ENCODE results near the gene ACTRT2. TPM values are rescaled to one million over a fixed set of nuclear protein-coding genes. Genes with fewer than 3 reads are reported as not detected.

ACTRT2 gene
- total and polyA plus RNA-seq, 2 experiments from 2014 or later: not detected

GRCh38 chr1:3028531-3029282 lies 7.4 kb downstream of the ACTRT2 start:
- Histone ChIP-seq H3K4me1 (ENCODE audit: insufficient read depth) (no peaks in the 10 kb centered on the region), H2AFZ (no peak overlapping the region), H3K9me2 (ENCODE audit: insufficient read depth) (no peaks in the 10 kb centered on the region), H3K36me3 (ENCODE audit: insufficient read depth) (no peaks in the 10 kb centered on the region), H3K4me2 (no peak overlapping the region), H4K20me1 (replicated peaks; ENCODE audit: insufficient read depth) (no peaks in the 10 kb centered on the region), H3F3A (replicated peaks; ENCODE audit: low read depth) (no peaks in the 10 kb centered on the region), H3K79me2 (replicated peaks; ENCODE audit: insufficient read depth) (no peaks in the 10 kb centered on the region), H3K4me3 (no peak overlapping the region), H3K27me3 (ENCODE audit: insufficient read depth) (no peaks in the 10 kb centered on the region), H3K27ac (ENCODE audit: low read depth) (no peak overlapping the region)
- DNase-seq (ENCODE audit: low spot score) (no peak), ATAC-seq (no peak)
- Mint-ChIP-seq H3K27me3 (ENCODE audit: insufficient read depth, low read depth, poor library complexity) (peaks cover 12% of the 10 kb centered on the region), H3K36me3 (ENCODE audit: low read depth) (no peaks in the 10 kb centered on the region), H3K4me3 (no peak overlapping the region), H3K27ac (no peak overlapping the region), H3K4me1 (no peaks in the 10 kb centered on the region), H3K9me3 (no peaks in the 10 kb centered on the region)
- TF ChIP-seq STAT1 (IDR thresholded peaks at IDR 0.05; ENCODE audit: unreplicated experiment) (no peak), NANOG (IDR thresholded peaks at IDR 0.05; ENCODE audit: borderline replicate concordance) (no peak), ZNF114 (CRISPR knock-in tag; IDR thresholded peaks at IDR 0.05) (no peak), EZH2phosphoT487 (IDR thresholded peaks at IDR 0.05; ENCODE audit: unreplicated experiment) (no peak), ETS1 (IDR thresholded peaks at IDR 0.05) (no peak), ZNF331 (CRISPR knock-in tag; IDR thresholded peaks at IDR 0.05; ENCODE audit: low read depth) (no peak), CREB1 (CRISPR knock-in tag; IDR thresholded peaks at IDR 0.05; ENCODE audit: low read depth) (no peak), POLR2AphosphoS5 (IDR thresholded peaks at IDR 0.05; ENCODE audit: low read depth) (no peak), ZNF462 (CRISPR knock-in tag; IDR thresholded peaks at IDR 0.05) (no peak), JUNB (IDR thresholded peaks at IDR 0.05; ENCODE audit: unreplicated experiment) (no peak), EZH2 (IDR thresholded peaks at IDR 0.05; ENCODE audit: low read depth, unreplicated experiment) (no peak), REST (IDR thresholded peaks at IDR 0.05; ENCODE audit: unreplicated experiment) (no peak)
- TF ChIP-seq, protein P1, sequence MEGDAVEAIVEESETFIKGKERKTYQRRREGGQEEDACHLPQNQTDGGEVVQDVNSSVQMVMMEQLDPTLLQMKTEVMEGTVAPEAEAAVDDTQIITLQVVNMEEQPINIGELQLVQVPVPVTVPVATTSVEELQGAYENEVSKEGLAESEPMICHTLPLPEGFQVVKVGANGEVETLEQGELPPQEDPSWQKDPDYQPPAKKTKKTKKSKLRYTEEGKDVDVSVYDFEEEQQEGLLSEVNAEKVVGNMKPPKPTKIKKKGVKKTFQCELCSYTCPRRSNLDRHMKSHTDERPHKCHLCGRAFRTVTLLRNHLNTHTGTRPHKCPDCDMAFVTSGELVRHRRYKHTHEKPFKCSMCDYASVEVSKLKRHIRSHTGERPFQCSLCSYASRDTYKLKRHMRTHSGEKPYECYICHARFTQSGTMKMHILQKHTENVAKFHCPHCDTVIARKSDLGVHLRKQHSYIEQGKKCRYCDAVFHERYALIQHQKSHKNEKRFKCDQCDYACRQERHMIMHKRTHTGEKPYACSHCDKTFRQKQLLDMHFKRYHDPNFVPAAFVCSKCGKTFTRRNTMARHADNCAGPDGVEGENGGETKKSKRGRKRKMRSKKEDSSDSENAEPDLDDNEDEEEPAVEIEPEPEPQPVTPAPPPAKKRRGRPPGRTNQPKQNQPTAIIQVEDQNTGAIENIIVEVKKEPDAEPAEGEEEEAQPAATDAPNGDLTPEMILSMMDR (conservative IDR thresholded peaks at IDR 0.05; ENCODE audit: low read depth in 2 of 2): no peak

All from GM23338 (cell line).